GM18520 (cell line): ENCODE data around the gene NR2F6.
"Not testable (repeated sequence)": the region's sequence is repeated elsewhere in the genome, so short reads cannot be mapped to it uniquely, and the experiment has no call there.

ENCODE experiments used
- ATAC-seq: cut with Tn5 transposase; IDR thresholded peaks from one replicate; pipeline ENCODE4 v1.9.1; 2021; ENCODE audit not compliant: unreplicated experiment

NR2F6 gene

DNA sequence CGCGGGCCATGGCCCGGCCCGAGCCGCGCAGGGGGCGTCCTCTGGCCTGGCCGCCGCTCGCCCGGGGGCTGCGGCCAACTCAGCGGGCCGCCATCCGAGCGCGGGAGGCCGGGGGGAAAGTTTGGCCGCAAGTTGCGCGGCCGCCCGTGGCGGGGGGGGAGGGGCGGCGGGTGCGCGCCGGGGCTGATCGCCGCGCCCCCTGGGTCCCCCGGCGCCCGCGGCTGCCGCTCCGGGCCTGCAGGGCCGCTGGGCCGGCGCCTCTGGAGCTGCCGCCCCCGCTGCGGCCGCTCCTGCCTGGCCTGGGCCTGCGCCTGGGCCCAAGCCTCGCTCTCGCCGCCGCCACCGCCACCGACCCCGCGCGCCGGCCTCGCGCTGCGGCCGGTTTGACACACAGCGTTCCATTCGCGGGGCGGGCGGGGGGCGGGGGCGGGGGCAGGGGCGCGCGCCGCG is at the start of gene NR2F6:
Gene NR2F6 (minus strand): TSS at position 385 of the 450 bp plus-strand sequence. CDS start 699 bp downstream, outside the sequence.
- no peak for ATAC-seq

DNA sequence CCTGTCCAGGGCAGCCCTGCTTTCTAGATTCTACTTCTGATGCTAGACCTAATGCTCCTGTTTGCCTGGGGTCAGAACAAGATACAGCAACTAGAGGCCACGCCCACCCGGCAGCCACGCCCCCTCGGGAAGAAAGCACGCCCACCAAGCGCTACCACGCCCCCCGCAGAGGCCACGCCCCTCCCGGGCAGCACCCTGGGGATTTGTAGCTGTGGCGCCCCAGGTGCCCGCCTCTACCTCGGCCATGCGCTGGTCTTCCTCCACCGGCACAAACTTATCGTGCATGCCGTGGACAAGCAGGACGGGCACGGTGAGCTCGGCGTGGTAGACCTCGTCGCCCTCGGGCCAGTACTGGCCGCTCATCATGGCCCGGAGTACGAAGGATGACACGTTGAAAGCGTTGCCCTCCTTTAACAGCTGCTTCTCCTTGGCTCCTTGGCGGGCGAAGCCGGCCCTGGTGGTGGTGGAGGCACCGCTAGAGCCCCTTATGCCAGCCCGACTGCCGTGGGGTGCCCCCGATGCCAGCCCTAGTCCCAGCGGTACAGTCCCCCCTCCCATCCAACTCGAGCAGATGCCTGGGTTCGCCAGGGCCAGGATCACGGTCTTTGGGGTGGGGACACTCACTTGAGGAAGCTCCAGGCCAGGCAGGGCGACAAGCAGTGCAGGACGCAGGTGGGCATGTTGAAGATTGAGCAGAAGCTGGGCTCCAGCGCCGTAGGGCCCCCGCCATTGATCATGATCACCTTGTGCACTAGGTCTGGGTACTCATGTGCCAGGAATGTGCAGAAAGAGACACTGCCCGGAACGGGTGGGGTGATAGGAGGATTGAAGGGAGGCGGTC is 48.6 kb upstream of the NR2F6 start:
- no peak for ATAC-seq

DNA sequence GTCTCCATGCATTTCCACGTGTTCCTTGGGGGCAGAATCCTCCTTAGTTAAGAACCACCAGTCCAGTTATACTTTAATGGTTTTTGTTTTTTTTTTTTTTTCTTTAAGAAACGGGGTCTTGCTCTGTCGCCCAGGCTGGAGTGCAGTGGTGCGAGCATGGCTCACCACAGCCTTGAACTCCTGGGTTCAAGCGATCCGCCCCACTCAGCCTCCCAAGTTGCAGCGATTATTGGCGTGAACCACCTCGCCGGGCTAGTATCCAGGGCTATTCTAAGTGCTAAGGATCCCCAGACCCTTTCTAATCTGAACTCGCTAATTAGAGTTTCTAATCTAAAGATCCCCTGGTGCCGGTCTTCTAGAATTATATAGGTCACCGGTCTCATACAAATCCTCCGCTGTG is 47.9 kb upstream of the NR2F6 start:
- ATAC-seq = no peak

DNA sequence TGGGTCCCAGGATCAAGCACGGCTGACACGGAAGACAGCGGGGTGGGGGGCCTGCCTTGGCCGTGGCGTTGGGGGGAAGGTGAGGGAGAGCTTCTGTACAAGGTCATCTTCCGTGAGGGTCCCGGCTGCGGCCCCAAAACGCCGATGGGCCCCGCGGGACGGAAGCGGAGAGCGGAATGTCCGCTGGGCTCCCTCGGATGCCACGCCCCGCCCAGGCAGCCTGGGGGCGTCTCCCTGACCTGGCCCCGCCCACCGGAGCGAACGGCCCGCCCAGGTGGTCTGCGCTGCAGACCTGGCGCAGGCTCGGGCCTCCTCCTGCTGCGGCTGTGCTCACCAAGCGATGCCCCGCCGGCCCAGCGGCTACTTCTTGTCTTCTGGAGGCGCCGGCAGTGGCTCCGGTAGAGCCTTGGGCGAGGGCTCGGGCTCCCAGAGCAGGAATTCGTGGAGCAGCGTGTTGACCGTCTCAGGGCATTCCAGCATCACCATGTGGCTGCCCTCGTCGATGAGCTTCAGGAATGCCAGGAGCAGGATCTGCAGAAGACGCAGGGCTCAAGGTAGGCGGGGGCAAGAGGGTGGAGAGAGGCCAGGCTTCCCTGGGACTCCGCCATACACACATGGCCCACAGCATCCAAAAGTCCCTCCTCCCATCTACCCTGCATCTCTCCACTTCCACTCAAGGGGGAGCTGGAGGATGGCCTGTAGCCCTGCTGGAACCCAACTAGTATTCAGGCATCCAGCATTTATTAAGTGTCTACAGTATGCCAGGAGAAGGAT is 46.8 kb upstream of the NR2F6 start:
- peak; percentile 63 for ATAC-seq

DNA sequence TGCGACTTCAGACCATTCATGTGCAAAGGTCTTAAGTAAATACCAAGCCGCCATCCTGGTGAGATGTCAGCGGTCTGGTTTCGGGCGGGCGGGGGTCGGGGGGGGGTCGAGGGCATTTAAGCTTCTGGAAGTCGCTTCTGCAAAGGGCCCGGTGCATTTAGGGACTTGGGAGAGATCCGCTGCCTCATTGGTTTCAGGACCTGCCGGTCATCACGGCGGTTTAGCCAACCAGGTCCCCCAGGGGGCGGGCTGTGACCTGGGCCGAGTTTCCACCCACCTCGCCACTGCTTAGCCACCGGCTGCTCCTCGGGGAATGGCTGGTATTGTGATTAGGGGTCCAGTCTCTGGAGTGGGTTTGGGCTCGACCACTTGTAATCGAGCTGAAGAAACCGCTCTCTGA is 43.8 kb upstream of the NR2F6 start:
- no peak for ATAC-seq

DNA sequence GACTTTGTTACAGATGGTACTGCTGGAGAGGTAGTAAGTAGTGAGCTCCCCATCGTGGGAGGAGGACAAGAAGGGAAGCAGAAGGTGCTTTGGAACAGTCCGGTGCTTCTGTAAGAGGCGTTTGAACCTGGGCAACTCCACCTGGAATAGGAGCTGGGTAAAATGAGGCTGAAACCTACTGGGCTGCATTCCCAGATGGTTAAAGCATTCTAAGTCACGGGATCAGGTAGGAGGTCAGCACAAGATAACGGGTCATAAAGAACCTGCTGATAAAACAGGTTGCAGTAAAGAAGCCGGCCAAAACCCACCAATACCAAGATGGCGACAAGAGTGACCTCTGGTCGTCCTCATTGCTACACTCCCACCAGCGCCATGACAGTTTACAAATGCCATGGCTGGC is 41.0 kb upstream of the NR2F6 start:
- no peak for ATAC-seq

DNA sequence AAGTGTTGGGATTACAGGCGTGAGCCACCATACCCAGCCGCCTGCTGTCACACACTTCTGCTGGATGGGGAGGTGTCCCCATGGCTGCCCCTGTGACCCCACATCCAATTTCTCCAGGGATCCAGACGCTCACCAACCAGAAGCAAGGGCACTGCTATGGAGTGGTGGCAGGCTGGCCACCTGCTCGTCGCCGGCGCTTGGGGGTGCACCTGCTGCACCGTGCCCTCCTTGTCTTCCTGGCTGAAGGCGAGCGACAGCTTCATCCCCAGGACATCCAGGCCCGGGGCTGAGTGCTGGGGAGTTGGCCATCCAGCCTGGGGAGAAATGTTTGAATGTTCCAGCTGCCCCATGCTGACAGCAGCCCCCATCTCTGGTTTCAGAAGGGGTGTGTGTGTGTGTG is 40.5 kb upstream of the NR2F6 start:
- no peak for ATAC-seq

DNA sequence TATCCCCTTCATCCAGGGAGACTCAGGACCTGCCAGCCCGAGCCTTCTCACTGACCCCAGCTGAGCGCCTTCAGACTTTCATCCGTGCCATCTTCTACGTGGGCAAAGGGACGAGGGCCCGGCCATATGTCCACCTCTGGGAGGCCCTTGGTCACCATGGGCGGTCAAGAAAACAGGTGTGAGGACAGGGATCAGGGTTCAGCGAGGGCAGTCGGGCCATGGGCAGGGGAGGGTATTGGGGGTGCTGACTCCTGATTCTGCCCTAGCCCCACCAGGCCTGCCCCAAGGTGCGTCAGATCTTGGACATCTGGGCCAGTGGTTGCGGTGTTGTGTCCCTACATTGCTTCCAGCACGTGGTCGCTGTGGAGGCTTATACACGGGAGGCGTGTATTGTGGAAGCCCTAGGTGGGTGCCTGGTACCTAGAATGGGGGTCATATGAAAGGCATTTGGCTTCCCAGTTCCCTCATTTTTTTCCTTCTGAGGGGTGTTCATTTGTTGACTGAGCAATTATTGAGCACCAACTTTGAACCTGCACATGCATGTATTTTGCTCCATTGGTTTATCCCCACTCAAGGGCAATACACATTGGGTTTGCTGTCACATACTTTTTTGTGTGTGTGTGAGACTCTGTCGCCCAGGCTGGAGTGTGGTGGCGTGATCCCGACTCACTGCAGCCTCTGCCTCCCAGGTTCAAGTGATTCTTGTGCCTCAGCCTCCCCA is 39.9 kb upstream of the NR2F6 start:
- no peak for ATAC-seq

DNA sequence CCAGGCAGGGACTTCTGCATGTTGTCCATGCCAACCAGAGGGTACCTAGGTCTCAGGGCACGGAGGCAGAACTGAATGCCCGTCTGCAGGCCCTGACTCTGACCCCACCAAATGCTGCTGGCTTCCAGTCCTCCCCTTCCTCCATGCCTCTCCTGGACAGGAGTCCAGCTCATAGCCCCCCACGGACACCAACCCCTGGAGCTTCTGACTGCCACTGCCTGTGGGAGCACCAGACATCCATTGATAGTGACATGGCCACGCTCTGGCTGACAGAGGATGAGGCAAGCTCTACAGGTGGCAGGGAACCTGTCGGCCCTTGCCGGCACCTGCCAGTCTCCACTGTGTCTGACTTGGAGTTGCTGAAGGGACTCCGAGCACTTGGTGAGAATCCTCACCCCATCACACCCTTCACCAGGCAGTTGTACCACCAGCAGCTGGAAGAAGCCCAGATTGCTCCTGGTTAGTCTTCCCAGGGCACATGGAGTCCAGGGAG is 37.8 kb upstream of the NR2F6 start:
- no peak for ATAC-seq

DNA sequence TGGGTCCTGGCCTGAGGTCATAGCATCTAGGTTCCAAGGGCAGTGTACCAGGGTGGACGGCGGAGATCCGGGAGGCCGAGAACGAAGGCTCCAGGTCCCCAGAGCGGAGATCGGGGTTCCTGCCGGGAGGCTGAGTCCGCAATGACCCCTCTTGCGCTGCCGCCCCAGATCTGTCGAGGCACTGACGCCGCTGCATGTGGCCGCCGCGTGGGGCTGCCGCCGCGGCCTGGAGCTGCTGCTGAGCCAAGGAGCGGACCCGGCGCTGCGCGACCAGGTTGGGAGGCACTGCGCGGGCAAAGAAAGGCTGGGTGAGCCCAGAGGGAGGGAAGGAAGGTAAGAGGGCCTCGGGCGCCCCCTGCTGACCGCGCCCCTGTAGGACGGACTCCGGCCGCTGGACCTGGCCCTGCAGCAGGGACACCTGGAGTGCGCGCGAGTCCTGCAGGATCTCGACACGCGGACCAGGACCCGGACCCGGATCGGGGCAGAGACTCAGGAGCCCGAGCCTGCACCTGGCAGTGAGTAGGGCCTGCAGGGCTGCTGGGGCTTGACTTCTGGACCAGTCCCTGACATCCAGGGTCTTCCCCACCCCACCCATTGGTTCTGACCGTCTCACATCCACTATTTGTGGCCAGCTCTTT is 36.9 kb upstream of the NR2F6 start:
- no peak for ATAC-seq

DNA sequence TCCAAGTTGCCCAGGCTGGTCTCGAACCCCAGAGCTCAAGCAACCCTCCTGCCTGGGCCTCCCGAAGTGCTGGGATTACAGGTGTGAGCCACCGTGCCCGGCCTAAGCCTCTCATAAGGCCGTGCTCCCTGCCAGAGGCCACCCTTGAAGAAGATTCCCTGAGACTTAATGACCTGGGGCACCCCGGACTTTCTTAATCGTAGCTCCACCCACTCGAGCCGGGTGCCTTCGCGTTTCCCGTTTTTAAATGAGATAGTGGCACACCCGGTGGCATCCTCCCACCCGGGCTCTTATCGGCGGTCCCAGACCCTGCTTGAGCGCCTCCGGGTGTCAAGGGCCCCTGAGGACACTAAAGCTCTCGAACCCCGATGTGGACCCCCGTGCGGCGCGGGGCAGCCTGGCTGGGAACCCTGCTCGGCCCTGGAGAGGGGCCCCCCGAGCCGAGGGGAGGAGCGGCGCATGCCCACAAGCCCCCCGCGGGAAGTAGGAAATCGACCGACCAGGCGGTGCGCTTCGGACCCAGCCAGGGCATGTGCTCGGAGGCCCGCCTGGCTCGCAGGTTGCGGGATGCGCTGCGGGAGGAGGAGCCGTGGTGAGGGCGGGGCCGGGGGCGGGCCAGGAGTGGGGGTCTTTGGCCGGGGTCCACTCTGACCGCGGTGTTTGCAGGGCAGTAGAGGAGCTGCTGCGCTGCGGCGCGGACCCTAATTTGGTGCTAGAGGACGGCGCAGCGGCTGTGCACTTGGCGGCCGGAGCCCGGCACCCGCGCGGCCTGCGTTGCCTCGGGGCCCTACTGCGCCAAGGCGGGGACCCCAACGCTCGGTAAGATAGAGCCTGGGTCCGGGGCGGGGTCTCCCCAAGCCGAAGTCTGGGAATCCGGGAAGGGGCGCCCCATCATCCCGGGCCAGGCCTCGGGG is 35.9 kb upstream of the NR2F6 start, which contains the start of gene ANKLE1:
Gene ANKLE1 (plus strand): TSS at position 511 of the 914 bp plus-strand sequence. CDS start 20 bp downstream, at position 531.
- ATAC-seq = no peak

DNA sequence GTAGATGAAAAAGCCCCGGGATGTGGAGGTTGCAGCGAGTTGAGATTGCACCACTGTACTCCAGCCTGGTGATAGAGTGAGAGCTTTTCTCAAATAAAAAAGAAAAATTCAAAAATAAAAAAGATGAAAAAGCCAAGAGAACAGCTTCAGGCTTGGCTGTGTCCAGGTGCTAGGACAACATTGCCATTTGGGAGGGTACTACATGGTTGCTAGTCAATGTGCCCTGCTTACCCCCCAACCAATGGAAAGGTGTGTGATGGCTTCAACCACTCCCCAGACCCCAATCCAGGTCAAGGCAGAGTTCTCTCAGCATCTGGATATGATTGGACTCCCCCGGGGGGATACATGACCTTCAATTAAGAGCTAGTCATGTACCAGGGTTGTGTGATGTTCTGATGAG is 33.7 kb upstream of the NR2F6 start:
- ATAC-seq = no peak

DNA sequence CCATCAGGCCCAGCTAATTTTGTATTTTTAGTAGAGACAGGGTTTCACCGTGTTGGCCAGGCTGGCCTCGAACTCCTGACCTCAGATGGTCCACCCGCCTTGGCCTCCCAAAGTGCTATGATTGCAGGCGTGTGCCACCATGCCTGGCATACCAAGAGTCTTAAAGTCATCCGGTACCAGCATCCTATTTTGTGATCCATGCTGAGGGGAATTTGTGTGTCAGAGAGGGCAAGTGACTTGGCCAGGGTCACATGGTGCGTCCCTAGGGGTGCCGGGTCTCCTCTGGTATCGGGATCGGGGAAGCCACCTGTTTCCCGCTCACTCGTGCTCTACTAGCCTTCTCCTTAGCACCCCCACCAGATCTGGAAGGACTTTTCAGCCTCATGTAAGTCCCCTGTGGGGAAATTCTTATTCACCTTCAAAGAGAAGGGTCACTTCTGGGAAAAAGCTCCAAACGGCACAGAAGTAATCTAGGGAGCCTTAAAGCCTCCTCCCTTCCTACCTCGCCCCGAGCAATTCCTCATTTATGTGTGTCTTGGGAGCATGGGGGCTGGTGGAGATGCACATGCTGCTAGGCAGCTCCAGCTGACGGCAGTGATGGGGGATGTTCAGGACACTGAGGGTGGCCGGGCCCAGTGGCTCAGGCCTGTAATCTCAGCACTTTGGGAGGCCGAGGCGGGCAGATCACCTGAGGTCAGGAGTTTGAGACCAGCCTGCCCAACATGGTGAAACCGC is 29.9 kb upstream of the NR2F6 start:
- no peak for ATAC-seq

DNA sequence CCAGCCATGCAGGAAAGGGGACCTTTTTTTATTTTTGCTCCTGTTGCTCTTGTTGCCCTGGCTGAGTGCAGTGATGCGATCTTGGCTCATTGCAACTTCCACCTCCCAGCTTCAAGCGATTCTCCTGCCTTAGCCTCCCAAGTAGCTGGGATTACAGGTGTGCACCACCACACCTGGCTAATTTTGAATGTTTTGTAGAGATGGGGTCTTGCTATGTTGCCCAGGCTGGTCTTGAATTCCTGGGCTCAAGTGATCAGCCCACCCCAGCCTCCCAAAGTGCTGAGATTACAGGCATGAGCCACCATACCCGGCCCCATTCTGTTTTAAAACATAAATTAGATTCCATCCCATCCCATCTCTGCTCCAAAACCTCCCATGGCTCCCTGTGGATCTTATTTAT is 29.2 kb upstream of the NR2F6 start:
- ATAC-seq = not testable (repeated sequence)

DNA sequence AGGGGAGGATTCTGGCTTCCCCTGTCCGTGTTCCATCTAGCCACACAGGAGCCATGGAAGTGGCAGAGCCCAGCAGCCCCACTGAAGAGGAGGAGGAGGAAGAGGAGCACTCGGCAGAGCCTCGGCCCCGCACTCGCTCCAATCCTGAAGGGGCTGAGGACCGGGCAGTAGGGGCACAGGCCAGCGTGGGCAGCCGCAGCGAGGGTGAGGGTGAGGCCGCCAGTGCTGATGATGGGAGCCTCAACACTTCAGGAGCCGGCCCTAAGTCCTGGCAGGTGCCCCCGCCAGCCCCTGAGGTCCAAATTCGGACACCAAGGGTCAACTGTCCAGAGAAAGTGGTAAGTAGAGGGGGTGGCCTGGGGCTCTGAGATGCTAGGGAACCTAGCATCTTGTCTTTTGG is 23.0 kb upstream of the NR2F6 start:
- no peak for ATAC-seq

DNA sequence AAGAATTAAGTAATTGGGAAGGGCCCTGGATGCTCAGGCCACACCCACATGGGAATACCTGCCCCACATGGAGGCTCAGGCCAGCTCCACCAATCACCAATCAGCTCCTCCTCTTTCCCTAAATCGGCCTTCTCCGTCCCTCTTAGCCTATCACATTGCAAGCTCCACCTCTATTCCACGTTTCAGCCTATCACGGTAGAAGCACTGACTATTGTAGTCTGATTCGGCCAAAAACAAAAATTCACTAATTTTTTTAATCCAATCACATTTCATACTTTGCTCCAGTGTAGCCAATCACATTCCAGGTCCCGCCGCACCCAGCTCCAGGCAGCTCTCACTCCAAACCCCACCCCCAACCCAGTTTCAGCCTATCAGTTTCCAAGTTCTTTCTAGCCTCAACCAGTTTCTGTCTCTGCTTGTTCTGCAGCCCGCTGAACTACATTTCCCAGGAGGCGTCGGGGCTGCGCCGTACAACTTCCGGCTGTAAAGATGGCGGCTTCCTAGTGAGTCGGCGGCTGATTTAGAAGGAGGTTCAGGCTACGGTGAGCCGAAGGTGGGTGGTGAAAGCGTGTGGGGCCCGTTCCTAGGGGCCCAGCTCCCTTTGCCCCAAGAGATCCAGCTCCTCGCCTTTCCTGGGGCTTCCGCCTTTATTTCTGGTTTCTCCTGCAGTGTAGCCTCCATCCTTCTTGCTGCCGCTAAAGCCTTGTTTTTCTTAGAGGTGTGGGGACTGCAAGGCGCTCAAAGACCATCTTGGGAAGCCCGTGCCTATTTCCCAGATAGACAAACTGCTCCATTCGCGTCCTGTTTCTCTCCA is 21.5 kb upstream of the NR2F6 start, which contains the start of gene BABAM1:
Gene BABAM1 (plus strand): TSS at position 469 of the 814 bp plus-strand sequence. CDS start 1,364 bp downstream, outside the sequence.
- ATAC-seq = peak; percentile 94

DNA sequence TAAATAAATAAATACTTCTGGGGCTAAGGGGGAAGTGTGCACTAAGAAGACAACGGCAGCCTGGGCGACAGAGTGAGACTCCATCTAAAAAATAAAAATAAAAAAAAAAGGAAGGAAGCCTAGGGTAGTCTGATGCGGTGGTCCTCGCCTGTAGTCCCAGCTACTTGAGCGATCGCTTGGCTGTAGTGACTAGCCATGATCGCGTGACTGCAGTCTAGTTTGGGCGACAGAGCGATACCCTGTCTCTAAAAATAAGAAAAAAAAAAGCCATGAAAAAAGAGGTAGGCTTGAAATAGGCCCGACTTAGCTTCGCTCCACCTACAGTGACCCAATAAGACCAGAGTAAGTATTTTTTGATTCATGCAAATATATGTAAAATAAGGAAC is 20.9 kb upstream of the NR2F6 start:
- ATAC-seq = no peak

DNA sequence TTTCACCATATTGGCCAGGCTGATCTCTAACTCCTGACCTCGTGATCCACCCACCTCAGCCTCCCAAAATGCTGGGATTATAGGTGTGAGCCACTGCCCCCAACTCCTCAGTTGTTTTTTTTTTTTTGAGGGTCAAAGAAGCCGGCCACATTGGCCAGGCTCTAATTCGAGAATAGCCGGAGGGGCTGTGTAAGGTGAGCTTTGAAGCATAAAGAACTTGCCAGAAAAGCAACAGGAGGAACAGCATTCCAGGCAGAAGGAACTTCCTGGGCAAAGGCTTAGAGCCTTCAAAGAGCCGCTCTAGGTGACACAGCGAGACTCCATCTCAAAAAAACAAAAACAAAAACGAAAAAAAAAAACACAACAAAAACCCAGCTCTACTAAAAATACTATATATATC is 20.3 kb upstream of the NR2F6 start:
- no peak for ATAC-seq
